ENCODE data around the gene XPNPEP1.
A peak's percentile ranks its signal among the peaks of the same experiment; 100 is the strongest.
"Not testable (repeated sequence)": the region's sequence is repeated elsewhere in the genome, so short reads cannot be mapped to it uniquely, and the experiment has no call there.

XPNPEP1 gene

DNA sequence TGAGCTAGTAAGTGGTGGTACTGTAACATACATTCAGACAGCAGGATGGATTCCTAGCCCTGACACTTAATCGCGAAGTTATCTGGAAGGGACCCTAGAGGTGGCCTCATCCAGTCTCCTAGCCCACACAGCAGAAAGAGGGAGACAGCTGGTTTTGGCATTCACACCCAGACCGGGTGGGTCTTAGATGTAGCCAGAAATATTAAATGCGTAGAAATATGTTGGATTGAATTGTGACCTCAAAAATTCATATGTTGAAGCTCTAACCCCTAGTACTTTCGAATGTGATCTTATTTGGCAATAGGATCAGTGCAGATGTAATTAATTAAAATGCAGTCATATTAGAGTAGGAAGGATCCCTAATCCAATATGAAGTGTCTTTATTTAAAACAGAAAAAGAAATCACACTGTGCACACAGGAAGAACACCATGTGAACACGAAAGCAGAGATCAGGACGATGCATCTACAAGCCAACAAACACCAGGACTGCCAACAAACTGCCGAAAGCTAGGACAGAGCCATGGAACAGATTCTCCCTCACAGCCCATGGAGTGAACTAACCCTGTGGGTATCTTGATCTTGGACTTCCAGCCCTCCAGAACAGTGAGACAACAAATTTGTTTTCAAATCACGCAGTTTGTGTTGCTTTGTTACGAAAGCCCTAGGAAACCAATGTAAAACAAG lies 2.9 kb upstream of the XPNPEP1 start:
- no peaks in the 10 kb centered on the region for H3K36me3 ChIP-seq (ENCODE audit: insufficient read depth, low read length)
- H3K27me3 ChIP-seq (ENCODE audit: insufficient read depth, low read length): no peaks in the 10 kb centered on the region
- no peak overlapping the region for H2AFZ ChIP-seq (ENCODE audit: low read depth, low read length)
- H3K9me3 ChIP-seq (ENCODE audit: low read length): no peaks in the 10 kb centered on the region
- no peak overlapping the region for H3K4me3 ChIP-seq (ENCODE audit: low read length)
- H3K4me1 ChIP-seq (ENCODE audit: insufficient read depth, low read length): peaks cover 15% of the 10 kb centered on the region

DNA sequence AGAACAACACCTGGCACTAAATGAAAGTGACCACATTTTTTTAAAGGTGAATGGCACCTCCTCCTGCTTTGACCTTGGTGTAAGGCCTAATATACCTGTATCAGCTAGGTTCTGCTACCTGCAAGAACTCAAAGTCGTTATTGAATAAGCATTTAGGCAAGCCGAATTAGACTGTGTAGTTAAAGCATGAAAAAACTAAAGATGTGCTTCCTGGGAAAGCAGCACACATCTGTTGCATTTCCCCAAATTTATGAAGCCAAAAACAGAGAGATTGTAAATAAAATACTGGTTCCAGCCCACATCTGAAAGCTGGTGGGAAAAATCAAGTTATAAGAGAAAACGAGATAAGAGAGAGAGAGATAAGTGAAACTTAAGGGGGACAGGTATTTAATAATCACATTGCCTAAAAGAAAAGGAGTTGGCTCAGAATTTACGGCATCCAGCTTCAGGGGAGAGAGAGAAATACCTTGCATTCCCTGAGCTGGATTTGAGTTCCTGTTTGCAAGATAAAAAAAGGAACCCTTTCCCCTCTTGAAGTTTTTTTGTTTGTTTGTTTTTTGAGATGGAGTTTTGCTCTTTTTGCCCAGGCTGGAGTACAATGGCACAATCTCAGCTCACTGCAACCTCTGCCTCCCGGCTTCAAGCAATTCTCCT lies 1.8 kb upstream of the XPNPEP1 start:
- H3K4me1 ChIP-seq (ENCODE audit: insufficient read depth, low read length): peaks cover 15% of the 10 kb centered on the region
- H3K27me3 ChIP-seq (ENCODE audit: insufficient read depth, low read length): no peaks in the 10 kb centered on the region
- no peak overlapping the region for H3K4me3 ChIP-seq (ENCODE audit: low read length)

GRCh38 chr10:109924087-109924486 lies 776 bp upstream of the XPNPEP1 start:
- peaks cover 15% of the 10 kb centered on the region for H3K4me1 ChIP-seq (ENCODE audit: insufficient read depth, low read length)
- no peaks in the 10 kb centered on the region for H3K27me3 ChIP-seq (ENCODE audit: insufficient read depth, low read length)
- peak overlapping the region; percentile 70 for H2AFZ ChIP-seq (ENCODE audit: low read depth, low read length)
- peak overlapping the region; percentile 81 for H3K4me3 ChIP-seq (ENCODE audit: low read length)
- H3K36me3 ChIP-seq (ENCODE audit: insufficient read depth, low read length): no peaks in the 10 kb centered on the region
- H3K9me3 ChIP-seq (ENCODE audit: low read length): no peaks in the 10 kb centered on the region

More for the DNA sequence above, 1.8 kb upstream of the XPNPEP1 start:
- no peaks in the 10 kb centered on the region for H3K9me3 ChIP-seq (ENCODE audit: low read length)
- no peaks in the 10 kb centered on the region for H3K36me3 ChIP-seq (ENCODE audit: insufficient read depth, low read length)
- no peak overlapping the region for H2AFZ ChIP-seq (ENCODE audit: low read depth, low read length)

- peak overlapping the region; percentile 81 for H2AFZ ChIP-seq (ENCODE audit: low read depth, low read length)
- H3K36me3 ChIP-seq (ENCODE audit: insufficient read depth, low read length): no peaks in the 10 kb centered on the region
- no peaks in the 10 kb centered on the region for H3K27me3 ChIP-seq (ENCODE audit: insufficient read depth, low read length)
- H3K4me3 ChIP-seq (ENCODE audit: low read length): peak overlapping the region; percentile 81
- H3K4me1 ChIP-seq (ENCODE audit: insufficient read depth, low read length): peaks cover 15% of the 10 kb centered on the region
- H3K9me3 ChIP-seq (ENCODE audit: low read length): no peaks in the 10 kb centered on the region
These were observed 844 bp downstream of the XPNPEP1 start for GRCh38 chr10:109922358-109922975.

DNA sequence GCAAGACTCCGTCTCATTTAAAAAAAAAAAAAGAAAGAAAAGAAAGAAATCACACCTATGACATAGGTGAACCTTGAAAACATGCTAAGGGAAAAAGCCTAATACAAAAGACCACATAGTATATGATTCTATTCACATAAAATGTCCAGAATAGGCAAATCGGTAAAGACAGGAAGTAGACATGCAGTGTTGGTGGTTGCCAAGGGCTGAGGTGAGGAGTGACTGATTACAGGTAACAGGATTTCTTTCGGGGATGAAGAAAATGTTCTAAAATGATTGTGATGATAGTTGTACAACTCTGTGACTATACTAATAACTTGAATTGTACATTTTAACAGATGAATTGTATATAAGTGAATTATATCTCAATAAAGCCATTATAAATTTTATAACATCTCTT lies 3.3 kb downstream of the XPNPEP1 start:
- Histone ChIP-seq H2AFZ (ENCODE audit: low read depth, low read length) (no peak overlapping the region), H3K4me1 (ENCODE audit: insufficient read depth, low read length) (peaks cover 15% of the 10 kb centered on the region), H3K9me3 (ENCODE audit: low read length) (peaks cover 2% of the 10 kb centered on the region), H3K27me3 (ENCODE audit: insufficient read depth, low read length) (no peaks in the 10 kb centered on the region), H3K4me3 (ENCODE audit: low read length) (no peak overlapping the region), H3K36me3 (ENCODE audit: insufficient read depth, low read length) (no peaks in the 10 kb centered on the region)

- peaks cover 15% of the 10 kb centered on the region for H3K4me1 ChIP-seq (ENCODE audit: insufficient read depth, low read length)
- H3K27me3 ChIP-seq (ENCODE audit: insufficient read depth, low read length): no peaks in the 10 kb centered on the region
- H2AFZ ChIP-seq (ENCODE audit: low read depth, low read length): no peak overlapping the region
- peaks cover 2% of the 10 kb centered on the region for H3K9me3 ChIP-seq (ENCODE audit: low read length)
- no peak overlapping the region for H3K4me3 ChIP-seq (ENCODE audit: low read length)
- H3K36me3 ChIP-seq (ENCODE audit: insufficient read depth, low read length): no peaks in the 10 kb centered on the region
These were observed 4.1 kb downstream of the XPNPEP1 start for GRCh38 chr10:109919220-109919619.

DNA sequence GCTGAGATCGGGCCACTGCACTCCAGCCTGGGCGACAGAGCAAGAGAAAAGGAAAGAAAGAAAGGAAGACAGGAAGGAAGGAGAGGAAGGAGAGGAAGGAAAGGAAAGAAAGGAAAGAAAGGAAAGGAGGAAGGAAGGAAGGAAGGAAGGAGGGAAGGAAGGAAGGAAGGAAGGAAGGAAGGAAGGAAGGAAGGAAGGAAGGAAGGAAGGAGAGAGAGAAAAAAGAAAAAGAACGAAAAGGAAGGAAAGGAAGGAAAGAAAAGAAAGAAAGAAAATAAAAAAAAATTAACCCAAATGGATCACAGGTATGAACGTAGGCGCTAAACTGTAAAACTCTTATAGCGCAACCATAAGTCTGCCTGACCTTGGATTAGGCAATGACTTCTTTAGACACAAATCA lies 4.6 kb downstream of the XPNPEP1 start:
- not testable (repeated sequence) for H3K36me3 ChIP-seq (ENCODE audit: insufficient read depth, low read length); H3K9me3 ChIP-seq (ENCODE audit: low read length); H3K4me3 ChIP-seq (ENCODE audit: low read length); H3K27me3 ChIP-seq (ENCODE audit: insufficient read depth, low read length); H2AFZ ChIP-seq (ENCODE audit: low read depth, low read length)
- H3K4me1 ChIP-seq (ENCODE audit: insufficient read depth, low read length): peaks cover 15% of the 10 kb centered on the region

GRCh38 chr10:109915566-109915965 lies 7.7 kb downstream of the XPNPEP1 start:
- Histone ChIP-seq H2AFZ (ENCODE audit: low read depth, low read length) (no peak overlapping the region), H3K9me3 (ENCODE audit: low read length) (peaks cover 2% of the 10 kb centered on the region), H3K36me3 (ENCODE audit: insufficient read depth, low read length) (peaks cover 17% of the 10 kb centered on the region), H3K4me1 (ENCODE audit: insufficient read depth, low read length) (peaks cover 3% of the 10 kb centered on the region), H3K4me3 (ENCODE audit: low read length) (no peak overlapping the region), H3K27me3 (ENCODE audit: insufficient read depth, low read length) (no peaks in the 10 kb centered on the region)

- H3K27me3 ChIP-seq (ENCODE audit: insufficient read depth, low read length): no peaks in the 10 kb centered on the region
- no peak overlapping the region for H3K4me3 ChIP-seq (ENCODE audit: low read length)
- peaks cover 3% of the 10 kb centered on the region for H3K4me1 ChIP-seq (ENCODE audit: insufficient read depth, low read length)
- H3K36me3 ChIP-seq (ENCODE audit: insufficient read depth, low read length): peaks cover 17% of the 10 kb centered on the region
- H2AFZ ChIP-seq (ENCODE audit: low read depth, low read length): no peak overlapping the region
- peaks cover 2% of the 10 kb centered on the region for H3K9me3 ChIP-seq (ENCODE audit: low read length)
These were observed 8.3 kb downstream of the XPNPEP1 start for GRCh38 chr10:109914966-109915365.

- H3K27me3 ChIP-seq (ENCODE audit: insufficient read depth, low read length): no peaks in the 10 kb centered on the region
- peaks cover 2% of the 10 kb centered on the region for H3K9me3 ChIP-seq (ENCODE audit: low read length)
- no peak overlapping the region for H3K4me3 ChIP-seq (ENCODE audit: low read length)
- H2AFZ ChIP-seq (ENCODE audit: low read depth, low read length): no peak overlapping the region
- H3K4me1 ChIP-seq (ENCODE audit: insufficient read depth, low read length): peaks cover 3% of the 10 kb centered on the region
- H3K36me3 ChIP-seq (ENCODE audit: insufficient read depth, low read length): peaks cover 17% of the 10 kb centered on the region
These were observed 9.9 kb downstream of the XPNPEP1 start for GRCh38 chr10:109913306-109913892.

DNA sequence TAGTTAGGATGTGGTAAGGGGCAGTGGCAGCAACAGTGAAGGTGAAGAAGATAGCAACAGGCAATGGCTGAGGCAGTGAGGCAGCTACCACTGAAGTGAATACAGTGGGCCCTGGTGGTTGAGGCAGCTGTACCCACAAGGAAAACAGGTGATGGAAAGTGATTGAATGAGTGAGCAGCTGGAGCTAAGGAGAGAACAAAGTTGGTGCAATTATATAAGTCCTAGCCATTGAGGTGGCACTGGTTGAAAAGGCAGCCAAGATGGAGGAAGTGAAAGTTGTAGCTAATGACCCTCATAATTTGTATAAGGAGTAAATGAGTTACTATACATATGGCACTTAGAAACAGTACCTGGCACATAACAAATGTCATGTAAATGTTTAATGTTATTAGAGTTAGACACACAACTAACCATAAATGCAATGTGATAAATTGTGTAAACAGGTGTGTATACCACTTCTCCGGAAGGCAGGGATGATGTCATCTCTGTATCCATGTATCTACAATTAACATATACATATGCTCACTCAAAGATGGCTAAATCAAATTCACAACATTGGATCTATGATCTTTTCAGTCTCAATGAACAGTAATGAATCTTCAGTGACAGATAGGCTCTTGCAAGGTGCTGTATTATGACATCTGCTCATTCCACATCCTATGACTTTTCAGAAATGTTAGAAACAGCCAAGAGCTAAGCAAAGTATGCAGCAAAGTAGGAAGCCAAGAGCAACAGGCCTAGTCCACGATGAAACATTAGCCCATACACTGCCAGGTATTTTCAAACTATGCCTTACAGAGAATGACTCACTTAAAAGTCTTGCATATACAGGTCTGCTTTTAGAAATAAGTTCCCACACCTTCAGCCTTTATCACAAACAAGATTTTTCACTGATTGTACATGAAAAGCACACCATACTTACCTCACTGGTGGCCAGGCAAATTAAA lies 10.7 kb downstream of the XPNPEP1 start:
- H3K4me1 ChIP-seq (ENCODE audit: insufficient read depth, low read length): peaks cover 3% of the 10 kb centered on the region
- H3K9me3 ChIP-seq (ENCODE audit: low read length): peaks cover 2% of the 10 kb centered on the region
- no peaks in the 10 kb centered on the region for H3K27me3 ChIP-seq (ENCODE audit: insufficient read depth, low read length)
- H3K4me3 ChIP-seq (ENCODE audit: low read length): no peak overlapping the region
- peaks cover 18% of the 10 kb centered on the region for H3K36me3 ChIP-seq (ENCODE audit: insufficient read depth, low read length)
- H2AFZ ChIP-seq (ENCODE audit: low read depth, low read length): no peak overlapping the region

DNA sequence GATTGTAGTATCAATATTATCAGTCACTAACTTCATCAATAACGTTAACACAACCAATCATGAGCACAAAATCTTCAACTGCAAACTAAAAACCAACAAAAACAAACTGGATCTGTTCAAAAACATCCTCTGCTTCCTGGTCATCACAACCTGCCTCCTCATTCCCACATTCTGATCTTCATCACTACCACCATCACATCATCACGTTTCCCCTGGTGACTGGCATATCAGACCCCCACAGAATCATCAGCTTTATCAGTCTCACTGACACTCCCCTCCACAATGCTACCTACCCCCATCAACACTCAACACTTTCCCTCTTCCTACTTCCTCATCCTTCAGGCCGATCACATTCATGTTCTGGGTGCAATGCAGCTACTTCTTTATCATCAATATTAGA lies 11.4 kb downstream of the XPNPEP1 start:
- peaks cover 3% of the 10 kb centered on the region for H3K4me1 ChIP-seq (ENCODE audit: insufficient read depth, low read length)
- no peak overlapping the region for H2AFZ ChIP-seq (ENCODE audit: low read depth, low read length)
- peaks cover 24% of the 10 kb centered on the region for H3K36me3 ChIP-seq (ENCODE audit: insufficient read depth, low read length)
- no peak overlapping the region for H3K4me3 ChIP-seq (ENCODE audit: low read length)
- no peaks in the 10 kb centered on the region for H3K27me3 ChIP-seq (ENCODE audit: insufficient read depth, low read length)
- H3K9me3 ChIP-seq (ENCODE audit: low read length): peaks cover 2% of the 10 kb centered on the region

Measured in neuron (in vitro differentiated cells).